HCT116 (cell line): Measurements from ENCODE around the gene RAD18. TPM values are rescaled to one million over a fixed set of nuclear protein-coding genes. Genes with fewer than 3 reads are reported as not detected.

ENCODE experiments used
- ATAC-seq: fragments of 200-7000 bp; cut with Tn5 transposase; 2 replicates; pipeline ENCODE4 v1.9.1; 2020; ENCODE audit warnings: mild to moderate bottlenecking, moderate library complexity
- BruUV-seq: library from RNA; stranded (reverse); fragments of 400-500 nt; replicated peaks from 2 replicates; lab custom pipeline; 2021; lab: Mats Ljungman, UMichigan
- CTCF ChIA-PET: fragments of 300-600 bp; sonication (Branson Sonifier 250); formaldehyde crosslinking; loops from one replicate; lab custom pipeline; 2021; ENCODE audit warnings: antibody characterized with exemption; lab: Charles Lee
- POLR2A ChIA-PET: fragments of 300-600, 350-600 bp; sonication (Branson Sonifier 250); formaldehyde crosslinking; loops from one replicate; lab custom pipeline; 2021; ENCODE audit warnings: antibody characterized with exemption; lab: Charles Lee
- RAD21 ChIA-PET, 2 experiments: fragments of 300-600 bp; sonication (Branson Sonifier 250); formaldehyde crosslinking; loops; one replicate each; lab custom pipeline; 2023; ENCODE audit warnings: low total read pairs in 2 of 2; ENCODE audit not compliant: uncharacterized antibody in 2 of 2, unreplicated experiment in 2 of 2, low non-redundant PET in 1 of 2; lab: Charles Lee
- DNase-seq: peaks from one replicate; pipeline ENCODE4 v3.0.0-alpha.2; 2010; ENCODE audit warnings: low read depth, low spot score
- H2AFZ ChIP-seq: fragments of 200-600 bp; shearing (Covaris generic), sonication (generic); 2 replicates; pipeline ENCODE4 v1.6.1; 2017; ENCODE audit warnings: low read depth, mixed run types, mixed read lengths, antibody characterized with exemption, low read length; ENCODE audit not compliant: poor library complexity, severe bottlenecking
- H3K27ac ChIP-seq: 2 replicates; pipeline ENCODE4 v1.5.1; 2012; ENCODE audit warnings: low read depth, low read length
- H3K27me3 ChIP-seq: fragments of 200-600 bp; sonication (generic); 2 replicates; pipeline ENCODE4 v1.6.1; 2016; ENCODE audit warnings: mixed run types, low read length, mixed read lengths; ENCODE audit not compliant: insufficient read depth
- H3K36me3 ChIP-seq, 2 experiments: fragments of 200-500 bp in 1 of 2; fragments of 200-600 bp in 1 of 2; sonication (Bioruptor generic) in 1 of 2; sonication (generic) in 1 of 2; 2 replicates each; pipeline versions ENCODE4 v1.5.1 to v1.6.1; 2014 to 2016; ENCODE audit warnings: low read length in 2 of 2, inconsistent platforms in 1 of 2, mixed read lengths in 1 of 2, mixed run types in 1 of 2; ENCODE audit not compliant: insufficient read depth in 2 of 2, control insufficient read depth in 1 of 2
- H3K4me1 ChIP-seq, 2 experiments: fragments of 200-600 bp in 1 of 2; sonication (generic) in 1 of 2; 2 replicates each; pipeline versions ENCODE4 v1.5.1 to v1.6.1; 2012 to 2017; ENCODE audit warnings: low read length in 2 of 2, inconsistent platforms in 1 of 2, mild to moderate bottlenecking in 1 of 2, mixed read lengths in 1 of 2, mixed run types in 1 of 2, moderate library complexity in 1 of 2; ENCODE audit not compliant: insufficient read depth in 2 of 2, control insufficient read depth in 1 of 2
- H3K4me2 ChIP-seq: fragments of 200-600 bp; sonication (generic); 2 replicates; pipeline ENCODE4 v1.6.1; 2017; ENCODE audit warnings: mixed run types, low read length, mixed read lengths
- H3K4me3 ChIP-seq, 2 experiments: fragments of 200-600 bp in 1 of 2; sonication (generic) in 1 of 2; replicated peaks in 1 of 2; 2 replicates each; pipeline ENCODE4 v1.5.1; 2011 to 2016; ENCODE audit warnings: low read length in 2 of 2, control low read depth in 1 of 2, low read depth in 1 of 2, mild to moderate bottlenecking in 1 of 2, mixed read lengths in 1 of 2, mixed run types in 1 of 2
- H3K79me2 ChIP-seq: fragments of 200-600 bp; sonication (generic); 2 replicates; pipeline ENCODE4 v1.6.1; 2017; ENCODE audit warnings: mild to moderate bottlenecking, mixed run types, low read length, moderate library complexity, mixed read lengths; ENCODE audit not compliant: insufficient read depth
- H3K9ac ChIP-seq: fragments of 200-600 bp; sonication (generic); 2 replicates; pipeline ENCODE4 v1.6.1; 2016; ENCODE audit warnings: low read length, mixed read lengths
- H3K9me2 ChIP-seq: fragments of 200-600 bp; sonication (generic), shearing (Covaris generic); 2 replicates; pipeline ENCODE4 v1.6.1; 2017; ENCODE audit warnings: mixed run types, mild to moderate bottlenecking, moderate library complexity; ENCODE audit not compliant: insufficient read depth
- H3K9me3 ChIP-seq, 2 experiments: fragments of 200-500 bp in 1 of 2; fragments of 200-600 bp in 1 of 2; sonication (Bioruptor generic) in 1 of 2; sonication (generic) in 1 of 2; 2 replicates each; pipeline ENCODE4 v1.6.1; 2014 to 2017; ENCODE audit warnings: low read length in 2 of 2, mixed read lengths in 2 of 2, inconsistent platforms in 1 of 2, low read depth in 1 of 2, mild to moderate bottlenecking in 1 of 2, mixed run types in 1 of 2, moderate library complexity in 1 of 2; ENCODE audit not compliant: control insufficient read depth in 1 of 2, insufficient read depth in 1 of 2
- H4K20me1 ChIP-seq: fragments of 200-600 bp; sonication (generic), shearing (Covaris generic); 2 replicates; pipeline ENCODE4 v1.6.1; 2017; ENCODE audit warnings: mixed run types, mild to moderate bottlenecking, moderate library complexity; ENCODE audit not compliant: insufficient read depth
- CBX3 ChIP-seq: IDR thresholded peaks from 2 replicates; pipeline ENCODE4 v1.6.1; 2012; ENCODE audit warnings: low read depth
- ELF1 ChIP-seq: IDR thresholded peaks from 2 replicates; pipeline ENCODE4 v1.6.1; 2012; ENCODE audit warnings: low read depth, borderline replicate concordance
- EZH2 ChIP-seq: fragments of 200-600 bp; sonication (generic); IDR thresholded peaks from 2 replicates; pipeline ENCODE4 v1.6.1; 2017; ENCODE audit warnings: antibody characterized with exemption, mixed run types
- EZH2phosphoT487 ChIP-seq: fragments of 200-600 bp; IDR thresholded peaks from 2 replicates; pipeline ENCODE4 v1.6.1; 2018; ENCODE audit warnings: antibody characterized with exemption, borderline replicate concordance
- FOSL1 ChIP-seq: IDR thresholded peaks from 2 replicates; pipeline ENCODE4 v1.6.1; 2012; ENCODE audit warnings: low read depth
- SIN3A ChIP-seq: IDR thresholded peaks from 2 replicates; pipeline ENCODE4 v1.6.1; 2012; ENCODE audit warnings: low read depth
- SP1 ChIP-seq: IDR thresholded peaks from 2 replicates; pipeline ENCODE4 v1.6.1; 2012; ENCODE audit warnings: low read depth
- SRF ChIP-seq: IDR thresholded peaks from 2 replicates; pipeline ENCODE4 v1.6.1; 2012; ENCODE audit warnings: low read depth
- YY1 ChIP-seq: IDR thresholded peaks from 2 replicates; pipeline ENCODE4 v1.6.1; 2011; ENCODE audit warnings: low read length, low read depth, moderate library complexity, mild to moderate bottlenecking; ENCODE audit not compliant: insufficient replicate concordance; ENCODE audit errors: extremely low read depth
- ZFX ChIP-seq: fragments of 450-650 bp; IDR thresholded peaks from 2 replicates; pipeline ENCODE4 v1.6.1; 2017
- ZNF274 ChIP-seq: fragments of 200-500 bp; sonication (Bioruptor generic); IDR thresholded peaks from 2 replicates; pipeline ENCODE4 v1.6.1; 2014; ENCODE audit warnings: mild to moderate bottlenecking, low read depth, low read length, inconsistent platforms
- intact Hi-C: fragments of 100-400 bp; cut with micrococcal nuclease; formaldehyde crosslinking; loops from 2 replicates; pipeline ENCODE4 v1.10.0; 2022
- total RNA-seq: library from RNA; stranded (reverse); gene quantifications from one replicate; pipeline ENCODE4 v1.2.1, GENCODE V29; 2021; ENCODE audit not compliant: unreplicated experiment
- TF ChIP-seq, protein P1 (sequence below): IDR thresholded peaks from 2 replicates; pipeline ENCODE4 v1.6.1; 2012; ENCODE audit warnings: low read depth
- TF ChIP-seq, protein P2 (sequence below): IDR thresholded peaks from 2 replicates; pipeline ENCODE4 v1.6.1; 2012
- TF ChIP-seq, protein P3 (sequence below): IDR thresholded peaks from 2 replicates; pipeline ENCODE4 v1.6.1; 2011; ENCODE audit warnings: mild to moderate bottlenecking, low read length, moderate library complexity; ENCODE audit not compliant: insufficient replicate concordance; ENCODE audit errors: extremely low read depth
- TF ChIP-seq, protein P4 (sequence below), 3 experiments: fragments of 200-600 bp in 1 of 3; sonication (generic) in 1 of 3; IDR thresholded peaks in 2 of 3; conservative IDR thresholded peaks in 1 of 3; 2 replicates each; pipeline ENCODE4 v1.5.1; 2012 to 2017; ENCODE audit warnings: low read depth in 2 of 3, low read length in 2 of 3, antibody characterized with exemption in 1 of 3, borderline replicate concordance in 1 of 3, control low read depth in 1 of 3, mild to moderate bottlenecking in 1 of 3, mixed read lengths in 1 of 3, mixed run types in 1 of 3, moderate library complexity in 1 of 3; ENCODE audit not compliant: insufficient read depth in 1 of 3

RAD18 gene
- total RNA-seq, 1 experiment from 2014 or later, result 28.7 TPM

DNA sequence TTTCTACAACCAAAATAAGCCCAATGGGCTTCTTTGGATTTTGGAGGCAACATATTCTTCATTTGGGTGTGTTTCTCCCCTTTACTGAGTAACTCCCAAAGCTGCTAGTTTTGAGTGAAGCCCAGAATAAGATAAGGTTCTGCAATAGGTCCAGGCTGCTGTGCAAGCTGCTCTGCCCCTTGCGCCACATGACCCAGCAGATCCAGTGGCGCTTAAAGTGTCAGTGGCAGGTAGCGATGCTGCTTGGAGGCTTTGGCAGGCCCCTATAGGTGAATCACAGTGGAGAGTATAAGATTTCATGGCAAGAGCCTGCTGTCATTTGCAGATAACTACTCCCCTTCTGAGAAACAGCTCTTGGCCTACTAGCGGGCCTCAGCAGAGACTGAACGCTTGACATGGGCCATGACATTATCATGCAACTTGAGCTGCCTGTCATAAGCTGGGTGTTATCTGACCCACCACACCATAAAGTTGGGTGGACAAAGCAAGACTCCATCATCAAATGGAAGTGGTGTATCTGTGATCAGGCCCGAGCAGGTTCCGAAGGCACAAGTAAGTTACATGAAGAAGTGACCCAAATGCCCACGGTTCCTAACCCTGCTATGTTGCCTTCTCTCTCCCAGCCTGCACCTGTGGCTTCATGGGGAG, 105.4 kb downstream of the RAD18 start (continued):
- TF ChIP-seq, protein P1, sequence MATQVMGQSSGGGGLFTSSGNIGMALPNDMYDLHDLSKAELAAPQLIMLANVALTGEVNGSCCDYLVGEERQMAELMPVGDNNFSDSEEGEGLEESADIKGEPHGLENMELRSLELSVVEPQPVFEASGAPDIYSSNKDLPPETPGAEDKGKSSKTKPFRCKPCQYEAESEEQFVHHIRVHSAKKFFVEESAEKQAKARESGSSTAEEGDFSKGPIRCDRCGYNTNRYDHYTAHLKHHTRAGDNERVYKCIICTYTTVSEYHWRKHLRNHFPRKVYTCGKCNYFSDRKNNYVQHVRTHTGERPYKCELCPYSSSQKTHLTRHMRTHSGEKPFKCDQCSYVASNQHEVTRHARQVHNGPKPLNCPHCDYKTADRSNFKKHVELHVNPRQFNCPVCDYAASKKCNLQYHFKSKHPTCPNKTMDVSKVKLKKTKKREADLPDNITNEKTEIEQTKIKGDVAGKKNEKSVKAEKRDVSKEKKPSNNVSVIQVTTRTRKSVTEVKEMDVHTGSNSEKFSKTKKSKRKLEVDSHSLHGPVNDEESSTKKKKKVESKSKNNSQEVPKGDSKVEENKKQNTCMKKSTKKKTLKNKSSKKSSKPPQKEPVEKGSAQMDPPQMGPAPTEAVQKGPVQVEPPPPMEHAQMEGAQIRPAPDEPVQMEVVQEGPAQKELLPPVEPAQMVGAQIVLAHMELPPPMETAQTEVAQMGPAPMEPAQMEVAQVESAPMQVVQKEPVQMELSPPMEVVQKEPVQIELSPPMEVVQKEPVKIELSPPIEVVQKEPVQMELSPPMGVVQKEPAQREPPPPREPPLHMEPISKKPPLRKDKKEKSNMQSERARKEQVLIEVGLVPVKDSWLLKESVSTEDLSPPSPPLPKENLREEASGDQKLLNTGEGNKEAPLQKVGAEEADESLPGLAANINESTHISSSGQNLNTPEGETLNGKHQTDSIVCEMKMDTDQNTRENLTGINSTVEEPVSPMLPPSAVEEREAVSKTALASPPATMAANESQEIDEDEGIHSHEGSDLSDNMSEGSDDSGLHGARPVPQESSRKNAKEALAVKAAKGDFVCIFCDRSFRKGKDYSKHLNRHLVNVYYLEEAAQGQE, result no peak
- TF ChIP-seq FOSL1 (no peak), CBX3 (no peak), SP1 (no peak)
- TF ChIP-seq, protein P2, sequence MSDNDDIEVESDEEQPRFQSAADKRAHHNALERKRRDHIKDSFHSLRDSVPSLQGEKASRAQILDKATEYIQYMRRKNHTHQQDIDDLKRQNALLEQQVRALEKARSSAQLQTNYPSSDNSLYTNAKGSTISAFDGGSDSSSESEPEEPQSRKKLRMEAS, result no peak

DNA sequence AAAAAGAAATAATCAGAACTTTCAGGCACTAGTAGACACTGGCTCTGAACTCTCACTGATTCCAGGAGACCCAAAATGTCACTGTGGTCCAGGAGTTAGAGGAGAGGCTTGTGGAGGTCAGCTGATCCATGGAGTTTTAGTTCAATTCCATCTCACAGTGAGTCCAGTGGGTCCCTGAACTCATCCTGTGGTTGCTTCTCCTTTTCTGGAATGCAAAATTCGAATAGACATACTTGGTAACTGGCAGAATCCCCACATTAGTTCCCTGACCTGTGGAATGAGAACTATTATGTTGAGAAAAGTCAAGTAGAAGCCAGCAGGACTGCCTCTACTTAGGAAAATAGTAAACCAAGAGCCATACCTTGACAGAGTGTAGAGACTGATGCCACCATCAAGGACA, 106.6 kb downstream of the RAD18 start:
- ATAC-seq (no peak), DNase-seq (no peak)
- peaks cover 0 to 3% of the 10 kb centered on the region in 2 experiments; a peak in 1 of 4 replicates for H3K4me1 ChIP-seq
- no peak overlapping the region for H3K4me3 ChIP-seq
- ChIA-PET RAD21 (no interaction called here), POLR2A (no interaction called here), CTCF (no interaction called here)
- no peaks in the 10 kb centered on the region for H3K27me3 ChIP-seq
- intact Hi-C loops, result no loop called here
- no peaks in the 10 kb centered on the region for H3K36me3 ChIP-seq
- no peak overlapping the region for H3K4me2 ChIP-seq
- TF ChIP-seq SRF (no peak), SIN3A (no peak), YY1 (no peak), EZH2 (no peak), ELF1 (no peak), ZFX (no peak), ZNF274 (no peak), EZH2phosphoT487 (no peak)
- TF ChIP-seq, protein P3, sequence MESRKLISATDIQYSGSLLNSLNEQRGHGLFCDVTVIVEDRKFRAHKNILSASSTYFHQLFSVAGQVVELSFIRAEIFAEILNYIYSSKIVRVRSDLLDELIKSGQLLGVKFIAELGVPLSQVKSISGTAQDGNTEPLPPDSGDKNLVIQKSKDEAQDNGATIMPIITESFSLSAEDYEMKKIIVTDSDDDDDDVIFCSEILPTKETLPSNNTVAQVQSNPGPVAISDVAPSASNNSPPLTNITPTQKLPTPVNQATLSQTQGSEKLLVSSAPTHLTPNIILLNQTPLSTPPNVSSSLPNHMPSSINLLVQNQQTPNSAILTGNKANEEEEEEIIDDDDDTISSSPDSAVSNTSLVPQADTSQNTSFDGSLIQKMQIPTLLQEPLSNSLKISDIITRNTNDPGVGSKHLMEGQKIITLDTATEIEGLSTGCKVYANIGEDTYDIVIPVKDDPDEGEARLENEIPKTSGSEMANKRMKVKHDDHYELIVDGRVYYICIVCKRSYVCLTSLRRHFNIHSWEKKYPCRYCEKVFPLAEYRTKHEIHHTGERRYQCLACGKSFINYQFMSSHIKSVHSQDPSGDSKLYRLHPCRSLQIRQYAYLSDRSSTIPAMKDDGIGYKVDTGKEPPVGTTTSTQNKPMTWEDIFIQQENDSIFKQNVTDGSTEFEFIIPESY, result no peak
- TF ChIP-seq, protein P4, sequence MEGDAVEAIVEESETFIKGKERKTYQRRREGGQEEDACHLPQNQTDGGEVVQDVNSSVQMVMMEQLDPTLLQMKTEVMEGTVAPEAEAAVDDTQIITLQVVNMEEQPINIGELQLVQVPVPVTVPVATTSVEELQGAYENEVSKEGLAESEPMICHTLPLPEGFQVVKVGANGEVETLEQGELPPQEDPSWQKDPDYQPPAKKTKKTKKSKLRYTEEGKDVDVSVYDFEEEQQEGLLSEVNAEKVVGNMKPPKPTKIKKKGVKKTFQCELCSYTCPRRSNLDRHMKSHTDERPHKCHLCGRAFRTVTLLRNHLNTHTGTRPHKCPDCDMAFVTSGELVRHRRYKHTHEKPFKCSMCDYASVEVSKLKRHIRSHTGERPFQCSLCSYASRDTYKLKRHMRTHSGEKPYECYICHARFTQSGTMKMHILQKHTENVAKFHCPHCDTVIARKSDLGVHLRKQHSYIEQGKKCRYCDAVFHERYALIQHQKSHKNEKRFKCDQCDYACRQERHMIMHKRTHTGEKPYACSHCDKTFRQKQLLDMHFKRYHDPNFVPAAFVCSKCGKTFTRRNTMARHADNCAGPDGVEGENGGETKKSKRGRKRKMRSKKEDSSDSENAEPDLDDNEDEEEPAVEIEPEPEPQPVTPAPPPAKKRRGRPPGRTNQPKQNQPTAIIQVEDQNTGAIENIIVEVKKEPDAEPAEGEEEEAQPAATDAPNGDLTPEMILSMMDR (IDR thresholded peaks at IDR 0.05 in 2 of 3, conservative IDR thresholded peaks at IDR 0.05 in 1 of 3; ENCODE audit: borderline replicate concordance in 1 of 3, insufficient read depth in 1 of 3, low read depth in 2 of 3, low read length in 2 of 3), result no peak
- no peaks in the 10 kb centered on the region for H3K79me2 ChIP-seq
- no TSS peak for BruUV-seq
- no peak overlapping the region for H2AFZ ChIP-seq
- no peaks in the 10 kb centered on the region for H4K20me1 ChIP-seq
- no peaks in the 10 kb centered on the region for H3K9me3 ChIP-seq
- H3K9ac ChIP-seq, result no peak overlapping the region
- no peaks in the 10 kb centered on the region for H3K9me2 ChIP-seq
- H3K27ac ChIP-seq, result no peak overlapping the region
